Astrocyte (in vitro differentiated cells and primary cell): ENCODE results near the gene SST. TPM values are rescaled to one million over a fixed set of nuclear protein-coding genes. Genes with fewer than 3 reads are reported as not detected.

Experiments used
- DNase-seq: peaks from one replicate; pipeline ENCODE4 v3.0.0-alpha.2; 2010; ENCODE audit warnings: low read depth
- FAIRE-seq: peaks from 2 replicates; lab custom pipeline; 2011; peaks lifted over from hg19 to GRCh38; lab: Jason Lieb, UNC
- H2AFZ ChIP-seq: 2 replicates; pipeline ENCODE4 v1.6.0; 2012; ENCODE audit warnings: low read depth, low read length, inconsistent platforms
- H3K27ac ChIP-seq: 2 replicates; pipeline ENCODE4 v1.5.1; 2011; ENCODE audit warnings: low read depth, low read length, inconsistent platforms
- H3K27me3 ChIP-seq: 2 replicates; pipeline ENCODE4 v1.6.0; 2011; ENCODE audit warnings: low read length, inconsistent platforms; ENCODE audit not compliant: insufficient read depth
- H3K36me3 ChIP-seq: 2 replicates; pipeline ENCODE4 v1.5.1; 2011; ENCODE audit warnings: low read length, inconsistent platforms; ENCODE audit not compliant: insufficient read depth
- H3K4me1 ChIP-seq: 2 replicates; pipeline ENCODE4 v1.5.1; 2011; ENCODE audit warnings: low read length, inconsistent platforms; ENCODE audit not compliant: insufficient read depth
- H3K4me2 ChIP-seq: 2 replicates; pipeline ENCODE4 v1.6.0; 2012; ENCODE audit warnings: low read length, inconsistent platforms
- H3K4me3 ChIP-seq: 2 replicates; pipeline ENCODE4 v1.5.1; 2011; ENCODE audit warnings: low read depth, mild to moderate bottlenecking, low read length, inconsistent platforms; ENCODE audit not compliant: insufficient read depth
- H3K79me2 ChIP-seq: 2 replicates; pipeline ENCODE4 v1.6.0; 2012; ENCODE audit warnings: mild to moderate bottlenecking, low read length, inconsistent platforms; ENCODE audit not compliant: insufficient read depth
- H3K9ac ChIP-seq: 2 replicates; pipeline ENCODE4 v1.6.0; 2012; ENCODE audit warnings: mild to moderate bottlenecking, low read length, inconsistent platforms
- H3K9me3 ChIP-seq: 2 replicates; pipeline ENCODE4 v1.5.1; 2012; ENCODE audit warnings: low read depth, mild to moderate bottlenecking, low read length, inconsistent platforms; ENCODE audit not compliant: insufficient read depth
- H4K20me1 ChIP-seq: 2 replicates; pipeline ENCODE4 v1.6.0; 2012; ENCODE audit warnings: low read length, inconsistent platforms; ENCODE audit not compliant: insufficient read depth
- H3K27ac Mint-ChIP-seq: one replicate; pipeline ENCODE4 v1.8.0; 2021; ENCODE audit warnings: mild to moderate bottlenecking, mixed read lengths; ENCODE audit not compliant: unreplicated experiment
- H3K27me3 Mint-ChIP-seq: one replicate; pipeline ENCODE4 v1.8.0; 2021; ENCODE audit warnings: low read depth, mixed read lengths; ENCODE audit not compliant: unreplicated experiment
- H3K36me3 Mint-ChIP-seq: one replicate; pipeline ENCODE4 v1.8.0; 2021; ENCODE audit warnings: low read depth, mixed read lengths; ENCODE audit not compliant: unreplicated experiment
- H3K4me1 Mint-ChIP-seq: one replicate; pipeline ENCODE4 v1.8.0; 2021; ENCODE audit warnings: low read depth, mixed read lengths; ENCODE audit not compliant: unreplicated experiment
- H3K4me3 Mint-ChIP-seq: one replicate; pipeline ENCODE4 v1.8.0; 2021; ENCODE audit warnings: mild to moderate bottlenecking, moderate library complexity, mixed read lengths; ENCODE audit not compliant: unreplicated experiment
- H3K9me3 Mint-ChIP-seq: one replicate; pipeline ENCODE4 v1.8.0; 2021; ENCODE audit warnings: mild to moderate bottlenecking, mixed read lengths; ENCODE audit not compliant: unreplicated experiment
- CTCF ChIP-seq: IDR thresholded peaks from 2 replicates; pipeline ENCODE4 v1.5.1; 2011; ENCODE audit warnings: low read depth, mild to moderate bottlenecking, inconsistent platforms, low read length, moderate library complexity; ENCODE audit not compliant: insufficient read depth
- EZH2 ChIP-seq: IDR thresholded peaks from 2 replicates; pipeline ENCODE4 v1.6.1; 2012; ENCODE audit warnings: mild to moderate bottlenecking, low read length, inconsistent platforms; ENCODE audit not compliant: insufficient read depth
- total RNA-seq: library from RNA; stranded (reverse); gene quantifications from 2 replicates; pipeline ENCODE4 v1.2.1, GENCODE V29; 2021

SST gene
- total RNA-seq, 1 donor from 2014 or later = 0.77 TPM

GRCh38 chr3:187673012-187673411, 2.8 kb upstream of the SST start:
- no peaks in the 10 kb centered on the region for H3K79me2 ChIP-seq
- H4K20me1 ChIP-seq = no peaks in the 10 kb centered on the region
- no peak overlapping the region for H3K4me2 ChIP-seq
- H3K36me3 ChIP-seq = no peaks in the 10 kb centered on the region
- FAIRE-seq = no peak
- H3K27me3 ChIP-seq = peaks cover 50% of the 10 kb centered on the region
- H3K27ac ChIP-seq = no peak overlapping the region
- no peak overlapping the region for H3K4me3 ChIP-seq
- H3K9me3 ChIP-seq = no peaks in the 10 kb centered on the region
- peaks cover 42% of the 10 kb centered on the region for H3K27me3 Mint-ChIP-seq
- no peak overlapping the region for H2AFZ ChIP-seq
- DNase-seq = no peak
- TF ChIP-seq EZH2 = no peak
- TF ChIP-seq CTCF = no peak
- H3K9ac ChIP-seq = no peak overlapping the region
- no peak overlapping the region for H3K4me3 Mint-ChIP-seq
- H3K9me3 Mint-ChIP-seq = peaks cover 3% of the 10 kb centered on the region
- H3K4me1 ChIP-seq = no peaks in the 10 kb centered on the region
- H3K27ac Mint-ChIP-seq = no peak overlapping the region
- H3K36me3 Mint-ChIP-seq = no peaks in the 10 kb centered on the region
- H3K4me1 Mint-ChIP-seq = peaks cover 9% of the 10 kb centered on the region

GRCh38 chr3:187667526-187667925, 2.7 kb downstream of the SST start:
- TF ChIP-seq CTCF = no peak
- TF ChIP-seq EZH2 = no peak
- Histone ChIP-seq H3K79me2 (no peaks in the 10 kb centered on the region), H3K27ac (no peak overlapping the region), H3K36me3 (no peaks in the 10 kb centered on the region), H2AFZ (no peak overlapping the region), H3K27me3 (peaks cover 32% of the 10 kb centered on the region), H3K9ac (no peak overlapping the region), H3K9me3 (no peaks in the 10 kb centered on the region), H4K20me1 (no peaks in the 10 kb centered on the region), H3K4me2 (no peak overlapping the region), H3K4me3 (no peak overlapping the region), H3K4me1 (no peaks in the 10 kb centered on the region)
- no peaks in the 10 kb centered on the region for H3K4me1 Mint-ChIP-seq
- FAIRE-seq (no peak), DNase-seq (no peak)
- H3K27me3 Mint-ChIP-seq = peaks cover 42% of the 10 kb centered on the region
- H3K27ac Mint-ChIP-seq = no peak overlapping the region
- no peaks in the 10 kb centered on the region for H3K36me3 Mint-ChIP-seq
- H3K9me3 Mint-ChIP-seq = peaks cover 3% of the 10 kb centered on the region
- no peak overlapping the region for H3K4me3 Mint-ChIP-seq

GRCh38 chr3:187665764-187666402, 4.3 kb downstream of the SST start:
- Histone ChIP-seq H3K79me2 (no peaks in the 10 kb centered on the region), H3K9me3 (no peaks in the 10 kb centered on the region), H4K20me1 (no peaks in the 10 kb centered on the region), H3K4me2 (no peak overlapping the region), H3K9ac (no peak overlapping the region), H3K4me1 (no peaks in the 10 kb centered on the region), H3K4me3 (no peak overlapping the region), H3K36me3 (no peaks in the 10 kb centered on the region), H3K27me3 (peaks cover 15% of the 10 kb centered on the region), H3K27ac (no peak overlapping the region), H2AFZ (no peak overlapping the region)
- H3K27me3 Mint-ChIP-seq = peaks cover 29% of the 10 kb centered on the region
- H3K4me1 Mint-ChIP-seq = no peaks in the 10 kb centered on the region
- no peak overlapping the region for H3K4me3 Mint-ChIP-seq
- no peak overlapping the region for H3K27ac Mint-ChIP-seq
- TF ChIP-seq CTCF (no peak), EZH2 (no peak)
- FAIRE-seq (no peak), DNase-seq (no peak)
- H3K36me3 Mint-ChIP-seq = no peaks in the 10 kb centered on the region
- peaks cover 3% of the 10 kb centered on the region for H3K9me3 Mint-ChIP-seq
